H1 (cell line): ENCODE measurements around the gene CCSER2. TPM values are rescaled to one million over a fixed set of nuclear protein-coding genes. Genes with fewer than 3 reads are reported as not detected.

ENCODE experiments used
- CTCF ChIA-PET: fragments of 300-600 bp; sonication (Branson Sonifier 250); formaldehyde crosslinking; loops from one replicate; lab custom pipeline; 2021; ENCODE audit not compliant: partially characterized antibody; lab: Charles Lee
- POLR2A ChIA-PET: fragments of 300-600 bp; sonication (Branson Sonifier 250); formaldehyde crosslinking; loops from one replicate; lab custom pipeline; 2021; ENCODE audit warnings: inconsistent platforms; ENCODE audit not compliant: partially characterized antibody; lab: Charles Lee
- DNase-seq, 2 experiments: peaks; one replicate each; pipeline versions ENCODE4 v3.0.0 to v3.0.0-alpha.2; 2010 to 2022; ENCODE audit warnings: low spot score in 2 of 2, low read depth in 1 of 2, mixed read lengths in 1 of 2
- FAIRE-seq: peaks from 2 replicates; lab custom pipeline; 2011; peaks lifted over from hg19 to GRCh38; lab: Jason Lieb, UNC
- H2AFZ ChIP-seq: 2 replicates; pipeline ENCODE4 v1.8.1; 2012; ENCODE audit warnings: low read length, inconsistent platforms
- H2AK5ac ChIP-seq: 2 replicates; pipeline ENCODE4 v1.6.1; 2013; ENCODE audit warnings: low read depth, low read length
- H2BK120ac ChIP-seq: replicated peaks from 2 replicates; pipeline ENCODE3; 2013; ENCODE audit warnings: low read depth, low read length, inconsistent platforms
- H2BK12ac ChIP-seq: 2 replicates; pipeline ENCODE4 v1.6.1; 2013; ENCODE audit warnings: low read depth, low read length
- H2BK15ac ChIP-seq: 2 replicates; pipeline ENCODE4 v1.6.1; 2013; ENCODE audit warnings: low read length
- H2BK20ac ChIP-seq: 2 replicates; pipeline ENCODE4 v1.6.1; 2013; ENCODE audit warnings: low read length
- H2BK5ac ChIP-seq: 2 replicates; pipeline ENCODE4 v1.6.1; 2013; ENCODE audit warnings: low read depth, low read length
- H3K14ac ChIP-seq: 2 replicates; pipeline ENCODE4 v1.6.1; 2013; ENCODE audit warnings: inconsistent platforms; ENCODE audit not compliant: insufficient read length
- H3K18ac ChIP-seq: 2 replicates; pipeline ENCODE4 v1.6.1; 2013; ENCODE audit warnings: low read length; ENCODE audit errors: extremely low read depth
- H3K23ac ChIP-seq: 2 replicates; pipeline ENCODE4 v1.6.1; 2013; ENCODE audit warnings: inconsistent platforms; ENCODE audit not compliant: insufficient read length
- H3K23me2 ChIP-seq: 2 replicates; pipeline ENCODE4 v1.6.1; 2013; ENCODE audit warnings: low read depth, low read length
- H3K27ac ChIP-seq: 2 replicates; pipeline ENCODE4 v1.6.1; 2011; ENCODE audit warnings: low read depth, low read length, inconsistent platforms
- H3K27me3 ChIP-seq, 4 experiments: replicated peaks in 1 of 4; 1 replicate in 1 of 4; 2 replicates in 3 of 4; pipeline versions ENCODE4 v1.6.1 to v1.8.1; 2011 to 2013; ENCODE audit warnings: low read length in 3 of 4, mild to moderate bottlenecking in 3 of 4, inconsistent platforms in 2 of 4, mixed read lengths in 2 of 4, moderate library complexity in 1 of 4; ENCODE audit not compliant: control insufficient read depth in 3 of 4, insufficient read depth in 3 of 4; ENCODE audit errors: extremely low read depth in 1 of 4
- H3K36me3 ChIP-seq, 4 experiments: 2 replicates each; pipeline versions ENCODE4 v1.6.1 to v1.8.1; 2011 to 2013; ENCODE audit warnings: mild to moderate bottlenecking in 4 of 4, low read length in 3 of 4, moderate library complexity in 2 of 4, control low read depth in 1 of 4, inconsistent platforms in 1 of 4; ENCODE audit not compliant: insufficient read depth in 4 of 4, control insufficient read depth in 2 of 4
- H3K4ac ChIP-seq: replicated peaks from 2 replicates; pipeline ENCODE3; 2013; ENCODE audit warnings: low read length, low read depth, mixed read lengths, inconsistent platforms; ENCODE audit not compliant: insufficient read length
- H3K4me1 ChIP-seq, 4 experiments: replicated peaks in 1 of 4; 1 replicate in 1 of 4; 2 replicates in 3 of 4; pipeline versions ENCODE4 v1.6.1 to v1.8.1; 2011 to 2013; ENCODE audit warnings: low read length in 3 of 4, inconsistent platforms in 2 of 4, mixed read lengths in 1 of 4; ENCODE audit not compliant: insufficient read depth in 4 of 4, control insufficient read depth in 3 of 4
- H3K4me2 ChIP-seq, 2 experiments: 2 replicates each; pipeline versions ENCODE4 v1.6.1 to v1.8.1; 2011 to 2013; ENCODE audit warnings: low read depth in 2 of 2, low read length in 2 of 2, control low read depth in 1 of 2, inconsistent platforms in 1 of 2, mild to moderate bottlenecking in 1 of 2; ENCODE audit not compliant: insufficient read depth in 1 of 2
- H3K4me3 ChIP-seq, 4 experiments: fragments of 200-600, 300-600 bp in 1 of 4; sonication (generic), shearing (Covaris generic), sonication (Bioruptor Twin) in 1 of 4; 2 replicates each; pipeline versions ENCODE4 v1.5.1 to v1.8.1; 2011 to 2016; ENCODE audit warnings: low read length in 4 of 4, low read depth in 3 of 4, control low read depth in 2 of 4, inconsistent platforms in 2 of 4, mild to moderate bottlenecking in 2 of 4, mixed read lengths in 1 of 4, moderate library complexity in 1 of 4; ENCODE audit not compliant: insufficient read depth in 2 of 4; ENCODE audit errors: extremely low read depth in 1 of 4
- H3K56ac ChIP-seq: replicated peaks from 2 replicates; pipeline ENCODE3; 2013; ENCODE audit warnings: low read depth, mild to moderate bottlenecking, mixed read lengths, low read length, inconsistent platforms; ENCODE audit not compliant: insufficient read length
- H3K79me1 ChIP-seq: 2 replicates; pipeline ENCODE4 v1.6.1; 2013; ENCODE audit warnings: low read depth, low read length, control low read depth
- H3K79me2 ChIP-seq, 2 experiments: 2 replicates each; pipeline versions ENCODE4 v1.6.1 to v1.8.1; 2012 to 2013; ENCODE audit warnings: low read length in 2 of 2, mild to moderate bottlenecking in 2 of 2, inconsistent platforms in 1 of 2; ENCODE audit not compliant: insufficient read depth in 2 of 2, control insufficient read depth in 1 of 2
- H3K9ac ChIP-seq, 4 experiments: replicated peaks in 1 of 4; 1 replicate in 1 of 4; 2 replicates in 3 of 4; pipeline versions ENCODE4 v1.6.1 to v1.8.1; 2011 to 2013; ENCODE audit warnings: low read depth in 3 of 4, low read length in 3 of 4, control low read depth in 2 of 4, mild to moderate bottlenecking in 2 of 4, moderate library complexity in 2 of 4, inconsistent platforms in 1 of 4; ENCODE audit errors: extremely low read depth in 1 of 4
- H3K9me3 ChIP-seq, 2 experiments: 2 replicates each; pipeline versions ENCODE4 v1.6.1 to v1.8.1; 2012 to 2013; ENCODE audit warnings: mild to moderate bottlenecking in 2 of 2, moderate library complexity in 2 of 2, control low read depth in 1 of 2, inconsistent platforms in 1 of 2, low read depth in 1 of 2, low read length in 1 of 2, mixed read lengths in 1 of 2; ENCODE audit not compliant: insufficient read depth in 2 of 2
- H4K20me1 ChIP-seq, 2 experiments: replicated peaks in 1 of 2; 2 replicates each; pipeline versions ENCODE3 to v1.8.1; 2011 to 2013; ENCODE audit warnings: inconsistent platforms in 2 of 2, low read length in 2 of 2, mild to moderate bottlenecking in 1 of 2; ENCODE audit not compliant: insufficient read depth in 2 of 2, control insufficient read depth in 1 of 2
- H4K5ac ChIP-seq: 2 replicates; pipeline ENCODE4 v1.6.1; 2013; ENCODE audit warnings: low read length, low read depth, mixed read lengths, inconsistent platforms; ENCODE audit not compliant: insufficient read length
- H4K8ac ChIP-seq: 2 replicates; pipeline ENCODE4 v1.8.0; 2013; ENCODE audit warnings: mild to moderate bottlenecking, moderate library complexity, low read length, inconsistent platforms; ENCODE audit not compliant: insufficient read depth; ENCODE audit errors: extremely low read depth
- H4K91ac ChIP-seq: replicated peaks from 2 replicates; pipeline ENCODE3; 2013; ENCODE audit warnings: low read length, mixed read lengths, inconsistent platforms; ENCODE audit not compliant: insufficient read length
- CBX5 ChIP-seq: fragments of 300-800, 300-1000 bp; sonication (generic); IDR thresholded peaks from 2 replicates; pipeline ENCODE4 v1.7.1; 2016; ENCODE audit warnings: antibody characterized with exemption, low read length, low read depth
- CBX8 ChIP-seq: fragments of 300-800, 300-1000 bp; sonication (generic); IDR thresholded peaks from 2 replicates; pipeline ENCODE4 v1.7.1; 2016; ENCODE audit warnings: low read depth, low read length, borderline replicate concordance
- EP300 ChIP-seq, 2 experiments: IDR thresholded peaks; 1 replicate in 1 of 2; 2 replicates in 1 of 2; pipeline ENCODE4 v1.6.1; 2011 to 2012; ENCODE audit warnings: low read depth in 2 of 2, low read length in 2 of 2, mild to moderate bottlenecking in 2 of 2, borderline replicate concordance in 1 of 2, inconsistent platforms in 1 of 2, moderate library complexity in 1 of 2
- FOSL1 ChIP-seq: IDR thresholded peaks from 2 replicates; pipeline ENCODE4 v1.6.1; 2011; ENCODE audit warnings: mild to moderate bottlenecking, low read depth, low read length, moderate library complexity; ENCODE audit not compliant: insufficient read depth
- HDAC2 ChIP-seq, 2 experiments: fragments of 300-600 bp in 1 of 2; sonication (generic) in 1 of 2; IDR thresholded peaks; 2 replicates each; pipeline ENCODE4 v1.6.1; 2011 to 2012; ENCODE audit warnings: low read depth in 2 of 2, low read length in 2 of 2, mild to moderate bottlenecking in 2 of 2, moderate library complexity in 2 of 2, borderline replicate concordance in 1 of 2, inconsistent platforms in 1 of 2
- JUND ChIP-seq: IDR thresholded peaks from 2 replicates; pipeline ENCODE4 v1.6.1; 2011; ENCODE audit warnings: mild to moderate bottlenecking, improper control_type of control experiment, low read length
- KDM5A ChIP-seq: fragments of 200-600 bp; IDR thresholded peaks from 2 replicates; pipeline ENCODE4 v1.7.1; 2012; ENCODE audit warnings: mild to moderate bottlenecking, low read length, inconsistent platforms, mixed read lengths
- SIN3A ChIP-seq, 2 experiments: IDR thresholded peaks in 1 of 2; conservative IDR thresholded peaks in 1 of 2; 2 replicates each; pipeline ENCODE4 v1.6.1; 2011 to 2012; ENCODE audit warnings: low read length in 2 of 2, improper control_type of control experiment in 1 of 2, low read depth in 1 of 2, mild to moderate bottlenecking in 1 of 2
- SP2 ChIP-seq: IDR thresholded peaks from 2 replicates; pipeline ENCODE4 v1.6.1; 2012; ENCODE audit warnings: mild to moderate bottlenecking, low read length, inconsistent platforms
- TBP ChIP-seq: IDR thresholded peaks from 2 replicates; pipeline ENCODE4 v1.6.1; 2011; ENCODE audit warnings: low read depth, low read length, improper control_type of control experiment
- TCF12 ChIP-seq: IDR thresholded peaks from 2 replicates; pipeline ENCODE4 v1.6.1; 2011; ENCODE audit warnings: low read depth, mild to moderate bottlenecking, low read length
- TEAD4 ChIP-seq: IDR thresholded peaks from 2 replicates; pipeline ENCODE4 v1.6.1; 2012; ENCODE audit warnings: low read depth, low read length, inconsistent platforms, mixed read lengths
- ZNF274 ChIP-seq: IDR thresholded peaks from 2 replicates; pipeline ENCODE4 v1.7.0; 2012; ENCODE audit warnings: low read length, borderline replicate concordance; ENCODE audit errors: extremely low read depth
- WGBS, 2 experiments: shearing (Covaris generic) in 1 of 2; methylation state at CpG; one replicate each; pipeline versions ENCODE4 v1.1.6 to v1.1.7; 2013 to 2015; ENCODE audit warnings: low lambda C conversion rate in 2 of 2, mixed read lengths in 2 of 2, inconsistent platforms in 1 of 2, low coverage in 1 of 2, missing lambda C conversion rate in 1 of 2; ENCODE audit not compliant: insufficient replicate concordance in 2 of 2, insufficient coverage in 1 of 2, insufficient read length in 1 of 2; ENCODE audit errors: extremely low coverage in 1 of 2, missing lambda C conversion rate in 1 of 2; 5-methylcytosine and 5-hydroxymethylcytosine counted together
- polyA plus RNA-seq, 7 experiments: library from polyadenylated mRNA; depleted of rRNA in 3 of 7; stranded (reverse) in 5 of 7; unstranded in 2 of 7; fragments of >200 nt in 5 of 7; fragments of 200-250 nt in 2 of 7; gene quantifications; 1 replicate in 5 of 7; 2 replicates in 1 of 7; 4 replicates in 1 of 7; pipeline versions ENCODE4 v1.2.1 to v1.2.3, GENCODE V29; 2011 to 2013; ENCODE audit warnings: missing spikeins in 2 of 7, mixed read lengths in 2 of 7
- total RNA-seq: library from RNA; stranded (reverse); fragmentation: NEBNext Ultra II Directional; extraction: Animal tissue kit (Norgen Biotek cat#: 25700); gene quantifications from 2 replicates; pipeline ENCODE4 v1.2.1, GENCODE V29; 2021

CCSER2 gene
- total and polyA plus RNA-seq, 2 of the 8 experiments (the other 6 are each of a cell fraction or from before 2014, with no cell fraction given), result 6.9 to 30.5 TPM

DNA sequence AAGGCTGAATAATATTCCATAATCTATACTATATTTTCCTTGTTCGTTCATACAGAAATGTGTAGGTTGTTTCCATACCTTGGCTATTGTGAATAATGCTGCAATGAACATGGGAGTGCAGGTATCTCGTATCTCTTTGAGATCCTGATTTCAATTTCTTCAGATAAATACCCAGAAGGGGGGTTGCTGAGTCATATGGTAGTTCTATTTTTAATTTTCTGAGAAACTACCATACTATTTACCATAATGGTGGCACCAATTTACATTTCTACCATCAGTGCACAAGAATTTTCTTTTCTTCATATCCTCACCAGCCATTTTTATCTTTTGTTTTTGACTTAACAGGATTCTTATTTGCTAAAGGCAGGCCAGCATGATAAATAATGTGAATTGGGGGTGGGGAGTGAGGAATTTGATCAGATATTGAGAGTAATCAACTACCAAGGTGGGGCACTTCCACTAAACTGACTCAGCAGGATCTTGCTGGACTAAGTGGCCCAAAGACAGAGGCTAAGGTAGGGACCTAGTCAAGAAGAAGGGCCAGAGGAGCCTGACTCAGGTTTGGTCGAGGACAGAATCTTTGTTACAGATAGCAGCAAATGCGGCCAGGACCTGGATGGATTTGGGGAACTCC, 21.5 kb upstream of the CCSER2 start:
- H3K9ac ChIP-seq, result no peak overlapping the region
- POLR2A ChIA-PET, result no interaction called here
- CTCF ChIA-PET, result interaction anchor here (1.0 to 2.0 kb wide), 3 partner anchors 40 to 230 kb away, joined by 3 to 8 read pairs (median 3); no protein-coding TSS in a partner anchor
- TF ChIP-seq TBP (no peak), SIN3A (conservative IDR thresholded peaks at IDR 0.05 in 1 of 2, IDR thresholded peaks at IDR 0.05 in 1 of 2; ENCODE audit: low read depth in 1 of 2, low read length in 2 of 2) (no peak), HDAC2 (IDR thresholded peaks at IDR 0.05; ENCODE audit: borderline replicate concordance in 1 of 2, low read depth in 2 of 2, low read length in 2 of 2) (no peak), JUND (no peak), CBX8 (no peak), KDM5A (no peak), TCF12 (no peak), SP2 (no peak), CBX5 (no peak), FOSL1 (no peak), TEAD4 (no peak), ZNF274 (no peak), EP300 (IDR thresholded peaks at IDR 0.05; ENCODE audit: borderline replicate concordance in 1 of 2, low read depth in 2 of 2, low read length in 2 of 2) (no peak)

More for the DNA sequence above, 21.5 kb upstream of the CCSER2 start:
- Histone ChIP-seq H3K23me2 (no peaks in the 10 kb centered on the region; the same call in 1 of the 2 replicates), H2AK5ac (no peak overlapping the region), H2BK120ac (no peak overlapping the region), H2BK15ac (no peak overlapping the region), H3K27ac (no peak overlapping the region), H3K18ac (no peak overlapping the region), H2BK20ac (no peak overlapping the region), H3K4me2 (no peak overlapping the region), H2BK12ac (no peak overlapping the region), H3K79me1 (no peaks in the 10 kb centered on the region), H4K5ac (no peak overlapping the region), H3K4me3 (no peak overlapping the region), H2AFZ (0 out of 2 replicates have a peak overlapping the region, but pooled peaks have one; percentile 40), H3K14ac (no peak overlapping the region), H4K8ac (no peak overlapping the region), H3K23ac (no peak overlapping the region), H4K20me1 (no peaks in the 10 kb centered on the region), H4K91ac (no peak overlapping the region), H2BK5ac (no peak overlapping the region), H3K4me1 (no peaks in the 10 kb centered on the region; a peak in 1 of 7 replicates), H3K4ac (no peak overlapping the region), H3K56ac (no peak overlapping the region), H3K27me3 (no peaks in the 10 kb centered on the region), H3K36me3 (no peaks in the 10 kb centered on the region), H3K9me3 (no peaks in the 10 kb centered on the region), H3K79me2 (no peaks in the 10 kb centered on the region)
- FAIRE-seq, result no peak
- 95% methylated on average over 4 of the region's 4 CpGs; no CpG with 5 or more reads in 1 of the 2 experiments for WGBS, 2 experiments
- DNase-seq, result no peak
